ENCODE measurements around the gene GPR89A. TPM values are rescaled to one million over a fixed set of nuclear protein-coding genes. Genes with fewer than 3 reads are reported as not detected.

Gene GPR89A
- total RNA-seq, 2 experiments from 2014 or later = 32.6 to 36.7 TPM

Other genes with a start within 250 kb of the GPR89A start
- gene NBPF20, start 182.4 kb upstream of the GPR89A start, total RNA-seq = under 1 TPM; 0.08 to 0.18 TPM
- under 1 TPM; 0.34 to 0.78 TPM for gene PDZK1, start 99.4 kb downstream of the GPR89A start, total RNA-seq
- 1 to 10 TPM; 2.4 to 3.1 TPM for gene CD160, start 111.5 kb downstream of the GPR89A start, total RNA-seq
- gene RNF115, start 216.1 kb downstream of the GPR89A start, total RNA-seq = 10 to 100 TPM; 15.1 to 15.5 TPM
- 10 to 100 TPM; 29.7 to 31.5 TPM for gene POLR3C, start 216.2 kb downstream of the GPR89A start, total RNA-seq
- 1 to 10 TPM; 2.2 to 3.8 TPM for gene NUDT17, start 237.6 kb downstream of the GPR89A start, total RNA-seq